Measurements from ENCODE around the gene SH3YL1.
"Not testable (repeated sequence)": the region's sequence is repeated elsewhere in the genome, so short reads cannot be mapped to it uniquely, and the experiment has no call there.

Gene SH3YL1

DNA sequence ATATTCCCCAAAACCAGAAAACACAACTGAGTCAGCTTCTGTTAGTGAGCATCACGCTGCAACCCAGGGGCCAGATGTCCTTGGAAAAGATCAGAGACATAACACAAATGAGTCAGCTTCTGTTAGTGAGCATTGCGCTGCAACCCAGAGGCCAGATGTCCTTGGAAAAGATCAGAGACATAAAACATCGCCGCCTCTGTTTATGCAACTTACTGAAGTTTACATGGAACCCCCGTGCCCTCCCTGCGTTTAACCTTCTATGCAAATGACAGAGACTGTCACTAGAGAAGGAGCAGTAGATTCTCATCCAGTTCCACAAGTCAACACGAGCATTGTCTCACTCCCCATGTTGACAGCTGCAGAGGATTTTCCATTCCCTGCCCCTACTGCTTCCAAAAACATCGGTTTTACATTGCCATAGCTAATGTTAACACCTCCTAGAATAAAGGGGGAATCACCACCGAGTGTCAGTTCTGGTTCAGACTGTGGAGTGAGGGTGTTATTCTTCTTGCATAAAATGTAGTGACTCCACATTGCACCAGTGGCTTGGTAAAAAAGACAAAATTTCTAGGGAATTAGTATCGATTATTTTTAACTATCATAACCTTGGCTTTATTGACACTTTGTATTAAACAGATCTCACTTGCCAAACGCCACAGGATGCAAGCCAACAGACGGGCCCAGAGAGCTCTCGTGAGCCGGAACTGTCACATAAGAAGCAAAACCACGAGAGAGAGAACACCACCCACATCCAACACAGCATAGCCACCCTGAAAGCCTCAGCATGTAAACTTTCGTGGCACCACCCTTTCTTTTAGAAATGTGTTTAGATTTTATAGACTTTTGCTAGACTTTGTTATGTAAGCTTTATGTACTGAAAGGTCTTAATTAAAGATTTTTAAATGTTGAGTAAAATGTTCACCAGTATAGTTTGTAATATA lies 87.7 kb downstream of the SH3YL1 start:
- DNase-seq, result no peak

DNA sequence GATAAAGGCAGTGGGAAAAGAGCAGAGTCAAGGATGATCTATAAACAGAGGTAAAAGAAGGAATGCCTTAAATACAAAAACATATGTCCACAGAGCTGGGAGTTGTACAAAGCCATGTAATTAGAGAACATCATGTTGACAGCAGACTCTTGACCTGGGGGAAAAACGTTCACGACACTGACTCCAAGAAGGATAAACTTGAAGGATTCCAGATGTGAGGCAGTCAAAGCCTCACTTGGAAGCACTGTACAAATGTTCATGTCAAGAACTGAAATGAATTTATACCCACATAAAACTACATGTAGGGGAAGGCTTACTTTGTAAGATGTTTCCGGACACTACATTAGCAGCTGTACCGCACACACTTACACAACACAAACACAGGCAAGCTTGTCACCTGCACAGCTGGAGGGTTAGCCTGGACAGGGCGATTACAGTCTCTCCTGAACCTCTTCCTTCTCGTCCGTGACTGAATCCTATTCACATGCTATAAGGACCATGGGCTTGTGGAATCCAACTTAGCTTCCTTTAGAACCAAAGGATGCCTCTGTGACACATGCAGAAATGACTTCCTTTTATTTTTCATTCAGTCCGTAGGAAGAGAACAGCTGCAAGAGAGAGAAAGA lies 88.6 kb downstream of the SH3YL1 start:
- DNase-seq, result no peak

DNA sequence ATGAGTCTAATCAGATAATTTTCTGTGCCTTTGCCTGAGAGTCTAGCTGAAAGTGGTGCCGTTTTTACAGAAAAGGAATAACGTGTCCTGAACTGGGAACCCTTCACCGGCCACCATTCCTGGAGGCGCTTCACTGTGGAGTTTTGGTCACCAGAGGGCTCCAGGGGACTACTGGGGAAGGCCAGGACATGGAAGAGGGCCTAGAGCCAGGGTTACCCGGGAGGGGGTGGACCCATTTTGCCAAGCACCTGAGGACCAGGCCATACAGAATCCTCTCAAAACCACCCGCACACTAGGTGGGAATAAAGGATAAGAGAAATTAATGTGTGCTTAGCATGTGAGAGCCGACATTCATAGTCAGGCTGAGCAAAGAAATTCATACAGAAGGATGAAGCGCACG lies 91.7 kb downstream of the SH3YL1 start:
- not testable (repeated sequence) for DNase-seq

DNA sequence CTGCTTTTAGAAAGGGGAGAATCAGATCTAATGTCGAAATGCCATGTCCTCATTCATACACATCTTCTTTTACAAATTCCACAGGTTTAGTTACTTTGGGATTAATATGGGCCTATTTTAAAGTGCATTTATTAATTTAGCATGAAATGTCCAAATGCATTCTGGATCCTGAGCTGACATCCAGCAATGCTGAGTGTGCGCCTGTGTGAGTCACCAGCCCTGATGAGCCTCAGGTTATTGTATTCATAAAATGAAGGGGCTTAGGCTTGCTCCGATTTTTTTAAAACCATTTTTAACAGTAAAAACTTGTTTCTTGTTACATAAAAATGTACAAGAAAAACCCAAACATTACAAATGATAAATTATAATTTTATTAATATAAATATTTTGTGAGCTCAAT lies 94.1 kb downstream of the SH3YL1 start:
- DNase-seq, result no peak

Data from NCI-H524 treated with DMSO at 0.1 percent for 48 hours (cell line).